NCI-H82 treated with DMSO at 0.1 percent for 48 hours (cell line): Measurements from ENCODE around the gene PRKG1.
"Not testable (repeated sequence)": the region's sequence is repeated elsewhere in the genome, so short reads cannot be mapped to it uniquely, and the experiment has no call there.

Experiments used
- DNase-seq: peaks from one replicate; lab custom pipeline; 2025; ENCODE audit not compliant: unreplicated experiment; lab: John Stamatoyannopoulos, UW

PRKG1 gene

DNA sequence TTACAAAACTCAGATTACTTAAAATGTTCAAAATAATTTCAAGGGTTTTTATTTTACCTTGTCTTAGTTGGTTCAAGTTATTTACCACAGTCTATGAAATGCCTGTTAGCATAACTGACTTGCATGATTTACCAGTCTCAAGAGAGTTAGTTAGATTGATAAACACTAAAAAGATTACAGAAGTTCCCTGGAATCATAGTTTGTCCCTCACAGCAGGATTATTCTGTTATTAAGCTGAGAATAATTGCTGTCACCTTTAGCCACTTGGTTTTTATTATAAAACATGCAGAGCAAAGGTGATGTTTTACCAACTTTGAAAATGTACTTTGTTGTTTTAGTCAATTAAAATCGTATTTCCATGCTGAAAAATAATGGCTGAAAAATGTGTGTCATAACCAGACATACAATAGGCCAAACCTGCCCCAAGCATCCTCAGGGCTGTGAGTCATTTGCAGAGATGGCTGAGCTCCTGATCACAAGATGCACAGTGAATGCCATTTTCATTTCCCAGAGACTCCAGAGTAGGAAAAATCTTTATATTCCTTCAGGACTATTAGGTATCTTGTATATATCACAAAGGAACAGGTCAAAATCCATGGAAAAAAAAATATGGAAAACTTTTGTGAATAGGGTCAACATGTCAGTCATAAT, 1152.0 kb downstream of the PRKG1 start:
- DNase-seq = no peak

GRCh38 chr10:52228556-52228955, 1154.3 kb downstream of the PRKG1 start:
- DNase-seq = no peak

DNA sequence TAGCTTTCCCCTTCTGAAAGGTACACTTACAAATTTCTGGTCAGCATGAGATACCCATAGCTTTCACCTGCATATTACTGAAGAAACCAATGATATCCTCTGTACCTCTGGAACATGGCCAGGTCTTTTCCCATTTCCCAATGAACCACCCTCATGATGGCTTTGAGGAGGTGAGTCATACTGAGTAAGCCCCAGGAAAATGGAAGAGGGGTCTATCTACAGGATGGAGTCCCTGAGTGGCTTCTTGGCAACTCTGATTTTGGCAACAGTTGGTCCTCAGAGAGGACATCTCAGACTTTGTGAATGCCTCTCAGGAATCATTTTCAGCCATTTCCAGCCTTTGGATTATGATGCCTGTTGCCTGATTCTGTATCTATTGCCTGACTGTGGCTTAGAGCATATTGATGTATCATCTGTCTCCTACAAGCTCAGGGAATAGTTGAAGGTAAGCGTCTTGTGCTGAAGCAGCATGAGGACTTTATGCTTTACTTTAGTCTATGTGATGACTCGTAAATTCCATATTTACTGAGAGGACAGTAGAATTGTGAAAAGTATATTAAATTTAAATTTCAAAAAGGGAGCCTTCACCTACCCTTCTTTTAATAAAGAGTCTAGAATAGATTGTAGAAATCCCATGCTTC, 1155.1 kb downstream of the PRKG1 start:
- no peak for DNase-seq

DNA sequence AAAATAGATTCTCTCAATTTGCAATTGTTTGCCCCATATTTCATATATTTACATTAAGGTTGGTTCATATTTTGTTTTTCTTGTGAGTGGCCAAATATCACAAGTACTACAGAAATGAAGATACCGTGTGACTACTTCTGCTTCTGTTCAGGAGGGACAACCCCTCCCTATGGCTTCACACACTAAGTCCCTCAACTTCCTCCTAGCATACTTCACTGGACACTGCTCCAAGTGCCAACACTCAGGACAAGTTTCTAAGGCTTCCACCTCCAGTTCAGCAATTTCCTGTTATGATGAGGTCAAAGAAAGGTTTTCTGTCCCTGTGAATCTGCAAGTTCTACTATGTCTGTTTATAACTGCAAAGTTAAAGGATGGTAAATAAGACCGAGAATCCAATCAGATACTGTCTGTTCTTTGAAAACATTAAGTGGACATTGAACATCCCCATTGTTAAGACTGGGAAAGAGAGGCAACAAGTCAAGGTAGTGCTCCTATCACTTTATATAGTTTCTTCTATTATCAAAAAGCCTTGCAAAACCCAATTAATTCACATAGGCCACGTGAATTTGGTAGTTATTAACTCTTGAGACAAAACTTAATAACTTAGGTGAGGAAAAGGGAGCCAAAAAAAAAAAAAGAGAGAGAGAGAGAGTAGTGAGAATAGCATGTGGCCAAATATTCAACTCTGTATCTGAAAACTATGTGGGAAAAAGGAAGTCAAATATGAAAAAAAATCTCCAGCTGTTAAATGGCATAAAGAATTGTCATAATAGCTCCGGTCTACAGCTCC, 1158.5 kb downstream of the PRKG1 start:
- DNase-seq = no peak

GRCh38 chr10:52233351-52233991, 1159.2 kb downstream of the PRKG1 start:
- not testable (repeated sequence) for DNase-seq

- DNase-seq = no peak
These were observed 1165.5 kb downstream of the PRKG1 start for GRCh38 chr10:52239771-52240170.

DNA sequence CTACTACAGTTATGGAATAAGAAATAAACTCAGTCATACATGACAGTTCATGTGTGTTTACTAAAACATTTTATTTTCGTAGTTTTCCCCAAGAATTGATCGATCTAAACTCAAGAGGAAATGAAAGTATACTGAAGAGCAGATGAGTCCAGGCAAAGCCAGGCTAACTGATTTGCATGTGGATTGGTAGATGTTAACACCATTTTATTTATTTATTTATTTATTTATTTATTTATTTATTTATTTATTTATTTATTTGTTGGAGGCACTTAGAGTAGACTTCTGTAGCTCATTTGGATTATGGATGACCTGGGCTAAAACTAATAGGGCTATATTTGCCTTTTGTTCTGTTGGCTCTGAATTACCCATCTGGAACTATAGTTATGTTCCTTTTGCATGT, 1171.3 kb downstream of the PRKG1 start:
- DNase-seq = no peak

DNA sequence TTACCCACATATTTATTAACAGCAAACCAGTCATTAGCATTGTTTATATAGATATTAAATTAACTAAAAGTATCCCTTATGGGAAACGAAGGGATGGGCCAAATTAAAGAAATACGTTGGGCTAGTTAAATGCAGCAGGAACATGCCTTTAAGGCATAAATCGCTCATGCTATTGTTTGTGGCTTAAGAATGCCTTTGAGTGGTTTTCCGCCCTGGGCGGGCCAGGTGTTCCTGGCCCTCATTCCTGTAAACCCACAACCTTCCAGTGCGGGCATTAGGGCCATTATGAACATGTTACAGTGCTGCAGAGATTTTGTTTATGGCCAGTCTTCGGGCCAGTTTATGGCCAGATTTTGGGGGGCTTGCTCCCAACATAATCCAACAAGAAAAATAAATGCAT, 1173.6 kb downstream of the PRKG1 start:
- not testable (repeated sequence) for DNase-seq

DNA sequence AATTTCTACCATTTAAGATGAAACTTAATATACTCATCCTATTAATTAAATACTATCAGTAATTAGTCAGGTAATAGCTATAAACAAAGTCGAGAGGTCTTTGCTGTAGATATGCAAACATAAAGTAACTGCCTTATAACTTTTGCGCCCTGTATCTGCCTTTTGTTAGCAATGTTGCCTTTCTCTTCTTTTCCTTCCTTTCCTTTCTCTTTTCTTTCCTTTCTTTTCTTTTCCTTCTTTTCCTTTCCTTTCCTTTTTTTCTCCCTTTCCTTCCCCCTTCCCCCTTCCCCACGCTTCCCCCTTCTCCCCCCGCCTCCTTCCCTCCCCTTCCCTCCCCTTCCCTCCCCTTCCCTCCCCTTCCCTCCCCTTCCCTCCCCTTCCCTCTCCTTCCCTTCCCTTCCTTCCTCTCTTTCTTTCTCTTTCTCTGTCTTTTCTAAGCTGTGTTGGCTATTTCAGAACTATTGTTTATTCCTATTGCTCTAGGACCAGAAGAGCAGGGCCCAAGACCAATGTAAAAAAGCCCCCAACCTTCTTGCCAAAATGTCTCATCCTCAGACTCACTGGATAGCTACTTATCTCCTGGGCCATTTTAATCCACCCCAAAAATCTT, 1174.5 kb downstream of the PRKG1 start:
- DNase-seq = no peak

DNA sequence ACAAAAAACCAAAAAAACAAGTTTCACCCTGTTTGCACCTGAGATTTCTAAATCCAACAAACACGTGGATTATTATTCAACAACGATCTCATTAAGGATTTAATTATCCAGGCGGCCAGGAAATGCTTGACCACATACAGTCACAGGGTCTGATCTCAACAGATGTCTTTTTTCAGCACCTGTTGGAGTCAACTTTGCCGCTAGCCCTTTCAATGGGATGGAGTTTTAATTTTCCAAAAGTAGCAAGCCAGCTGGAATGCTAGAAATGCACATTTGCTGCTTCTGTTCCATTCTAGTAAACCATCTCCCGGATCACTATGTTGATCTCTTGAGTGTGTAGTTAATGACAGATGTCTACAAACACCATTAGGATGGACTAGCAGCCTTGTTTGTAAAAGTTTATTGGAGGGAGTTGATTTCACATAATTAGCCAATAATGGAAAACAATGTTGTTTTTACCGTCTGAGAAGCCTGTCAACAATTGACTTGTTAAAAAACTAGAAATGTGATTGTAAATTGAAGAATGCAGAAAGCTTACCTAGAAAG, 1175.6 kb downstream of the PRKG1 start:
- DNase-seq = no peak

DNA sequence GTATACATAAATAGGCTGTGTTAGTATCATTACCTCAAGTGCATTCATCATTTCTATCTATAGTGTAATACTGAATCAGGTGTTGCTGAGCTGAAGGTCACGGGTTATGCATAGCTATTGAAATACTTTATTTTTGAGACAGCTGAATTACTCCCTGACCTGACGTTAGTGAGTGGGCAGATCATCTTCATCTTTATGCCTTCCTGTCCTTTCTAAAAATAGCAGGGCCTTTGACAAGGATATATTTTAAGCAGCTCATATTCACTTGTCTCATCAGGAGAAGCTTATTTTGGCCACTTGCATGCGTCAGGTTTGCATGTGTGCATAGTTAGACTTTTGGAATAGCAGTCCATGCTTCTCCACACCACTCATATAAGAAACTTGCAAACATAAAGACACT, 1176.2 kb downstream of the PRKG1 start:
- DNase-seq = no peak

- no peak for DNase-seq
These were observed 1178.0 kb downstream of the PRKG1 start for GRCh38 chr10:52252307-52252706.

DNA sequence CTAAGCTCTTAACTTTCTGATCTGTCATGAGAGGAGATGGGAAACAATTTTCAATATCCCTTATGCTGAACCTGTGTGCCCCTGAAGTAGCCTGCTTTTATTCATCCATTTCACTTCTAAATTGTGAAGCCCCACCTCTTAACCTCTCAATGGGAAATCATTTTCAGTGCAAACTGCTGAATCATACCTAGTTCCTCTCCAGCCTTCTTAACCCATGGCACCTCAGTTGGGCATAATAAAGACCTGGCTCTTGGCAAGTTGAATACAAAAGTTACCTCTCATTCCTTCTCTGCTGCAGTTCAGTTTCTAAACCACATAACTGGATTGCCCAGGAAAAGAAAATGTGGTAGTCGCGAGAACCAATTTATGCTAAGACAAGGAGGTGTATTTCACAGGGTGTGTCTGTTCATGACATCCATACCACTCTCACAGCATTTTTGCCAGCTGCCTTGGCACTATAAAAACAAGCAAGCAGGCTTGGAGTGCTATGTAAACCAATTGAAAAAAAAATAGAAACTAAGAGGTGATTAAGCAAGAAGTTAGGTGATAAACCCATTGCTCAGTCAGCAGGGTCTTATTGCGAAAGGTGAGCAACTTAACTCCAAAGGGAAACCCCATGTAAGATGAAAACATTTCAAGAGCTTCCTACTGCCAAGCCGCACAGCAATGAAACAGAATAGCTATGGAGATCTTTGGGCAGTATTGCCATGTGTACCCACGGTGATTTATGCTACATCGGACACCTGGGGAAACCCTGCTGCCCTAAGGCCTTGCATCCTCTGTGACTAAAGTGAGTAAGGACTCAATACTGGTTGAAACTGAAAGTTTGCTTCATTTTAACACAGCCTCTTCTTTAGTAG, 1182.8 kb downstream of the PRKG1 start:
- DNase-seq = no peak

GRCh38 chr10:52257692-52258075, 1183.4 kb downstream of the PRKG1 start:
- DNase-seq = no peak

DNA sequence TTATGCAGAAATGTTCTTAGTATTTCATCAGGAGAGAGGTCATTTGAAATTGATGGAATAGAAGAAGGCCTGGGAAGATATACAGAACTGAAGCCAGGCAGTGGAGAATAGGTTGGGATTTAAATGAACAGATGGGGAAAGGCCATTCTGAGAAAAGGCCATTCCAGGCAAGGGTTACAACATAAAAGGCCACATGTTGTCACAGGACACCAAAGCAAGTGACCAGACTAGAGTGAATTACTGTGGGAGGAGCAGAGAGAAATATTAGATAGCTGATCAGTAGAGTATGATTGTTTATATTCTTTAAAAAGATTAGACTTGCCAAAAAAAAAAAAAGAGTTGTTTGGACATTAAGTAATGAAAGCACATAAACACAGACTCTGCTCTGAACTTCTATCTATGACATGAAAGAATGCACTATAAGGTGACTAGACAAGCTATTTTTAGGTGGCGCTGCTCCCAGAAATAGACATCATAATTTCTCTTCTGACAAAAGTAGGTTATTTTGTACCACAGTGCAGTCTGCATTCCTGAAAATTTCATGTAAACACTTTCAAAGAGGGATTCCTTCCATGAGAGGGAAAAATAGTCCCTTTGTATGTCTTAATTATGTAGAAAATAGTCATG, 1184.6 kb downstream of the PRKG1 start:
- no peak for DNase-seq

DNA sequence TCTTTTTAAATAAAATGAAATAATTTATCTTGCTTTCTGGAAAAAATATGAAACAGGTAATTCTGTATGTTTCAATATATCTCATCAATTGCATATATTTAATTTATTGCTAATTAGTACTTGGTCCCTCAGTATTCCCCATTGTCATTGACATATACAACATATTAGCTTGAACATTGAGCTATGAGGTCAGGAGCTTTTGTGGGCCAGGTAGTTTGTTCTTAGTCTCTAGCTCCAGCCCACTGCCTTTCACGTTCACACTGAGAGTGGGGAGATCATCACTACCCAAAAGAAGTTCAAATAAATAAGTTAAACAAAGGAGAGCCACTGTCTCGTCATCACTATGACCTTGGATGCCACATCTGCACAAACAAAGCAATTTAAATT, 1185.1 kb downstream of the PRKG1 start:
- no peak for DNase-seq

DNA sequence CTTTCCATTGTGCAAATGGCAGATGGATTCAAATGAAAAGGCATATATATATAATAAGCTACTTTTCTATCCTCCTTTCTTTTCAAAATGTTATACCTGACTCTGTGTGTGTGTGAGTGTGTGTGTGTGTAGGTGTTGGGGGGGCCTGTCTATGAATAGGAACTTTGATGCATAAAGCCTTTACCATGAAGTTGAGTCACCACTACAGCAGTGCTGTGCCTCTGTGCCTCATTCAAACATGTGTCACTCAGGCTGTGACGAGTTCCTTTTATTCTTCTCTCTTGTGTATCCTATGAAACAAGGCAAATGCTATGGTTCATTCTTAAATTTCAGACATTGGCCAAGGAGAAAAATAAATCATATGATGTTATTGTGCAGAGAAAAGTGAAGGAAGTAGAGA, 1187.1 kb downstream of the PRKG1 start:
- no peak for DNase-seq

- no peak for DNase-seq
These were observed 1191.0 kb downstream of the PRKG1 start for GRCh38 chr10:52265131-52265926.

DNA sequence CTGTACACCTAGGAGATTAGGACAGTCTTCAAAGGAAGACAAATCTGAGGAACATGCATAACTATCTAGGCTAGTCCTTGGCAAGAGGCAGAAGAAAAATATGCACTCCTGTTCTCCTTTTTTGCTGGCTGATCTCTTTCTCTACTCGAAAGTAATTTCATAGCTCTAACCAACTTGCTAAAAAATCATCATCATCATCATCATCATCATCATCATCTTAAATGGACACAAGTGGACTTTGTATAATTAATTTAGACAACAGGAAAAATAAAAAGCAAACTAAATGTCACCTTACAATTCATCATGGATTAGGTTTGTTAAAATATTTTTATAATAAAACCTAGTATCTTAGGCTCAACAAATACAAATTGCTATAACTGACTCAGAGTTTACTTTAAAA, 1192.6 kb downstream of the PRKG1 start:
- DNase-seq = no peak
